ENCODE measurements around the gene A2M. TPM values are rescaled to one million over a fixed set of nuclear protein-coding genes. Genes with fewer than 3 reads are reported as not detected.

Gene A2M
- total and polyA plus RNA-seq, 2 of the 13 experiments (the other 11 are each of a cell fraction or from before 2014, with no cell fraction given), result 2,807 to 6,551 TPM

DNA sequence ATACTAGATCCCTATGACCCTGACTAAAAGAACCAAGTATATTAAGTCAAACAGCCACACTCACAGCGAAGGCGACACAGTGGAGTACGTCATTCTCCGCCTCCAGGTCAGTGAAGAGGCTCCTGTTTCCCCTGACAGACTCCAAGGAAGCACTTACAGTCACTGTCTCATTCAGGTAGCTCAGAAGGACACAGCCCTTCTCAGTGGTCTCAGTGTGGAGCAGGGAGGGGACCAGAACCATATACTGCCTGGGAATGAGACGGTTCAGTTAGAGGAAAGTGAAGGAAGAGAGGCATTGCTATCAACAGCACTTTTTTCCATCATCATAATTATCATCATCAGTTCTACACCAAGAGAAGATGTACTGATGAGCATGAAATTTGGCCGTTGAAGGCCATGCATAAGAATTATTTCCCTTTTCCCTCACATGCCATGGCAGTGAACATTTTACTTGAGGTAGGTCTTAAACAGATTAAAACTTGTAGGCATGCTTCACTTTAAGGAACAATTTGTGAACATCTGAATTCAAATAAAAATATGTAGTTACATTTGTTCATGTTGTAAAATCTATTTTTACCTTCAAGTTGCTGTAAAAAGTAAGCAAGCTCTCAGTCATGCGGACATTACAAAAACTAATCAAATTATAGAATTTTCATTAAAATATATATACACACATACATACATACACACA lies 2.3 kb downstream of the A2M start (continued):
- TF ChIP-seq, protein P1, sequence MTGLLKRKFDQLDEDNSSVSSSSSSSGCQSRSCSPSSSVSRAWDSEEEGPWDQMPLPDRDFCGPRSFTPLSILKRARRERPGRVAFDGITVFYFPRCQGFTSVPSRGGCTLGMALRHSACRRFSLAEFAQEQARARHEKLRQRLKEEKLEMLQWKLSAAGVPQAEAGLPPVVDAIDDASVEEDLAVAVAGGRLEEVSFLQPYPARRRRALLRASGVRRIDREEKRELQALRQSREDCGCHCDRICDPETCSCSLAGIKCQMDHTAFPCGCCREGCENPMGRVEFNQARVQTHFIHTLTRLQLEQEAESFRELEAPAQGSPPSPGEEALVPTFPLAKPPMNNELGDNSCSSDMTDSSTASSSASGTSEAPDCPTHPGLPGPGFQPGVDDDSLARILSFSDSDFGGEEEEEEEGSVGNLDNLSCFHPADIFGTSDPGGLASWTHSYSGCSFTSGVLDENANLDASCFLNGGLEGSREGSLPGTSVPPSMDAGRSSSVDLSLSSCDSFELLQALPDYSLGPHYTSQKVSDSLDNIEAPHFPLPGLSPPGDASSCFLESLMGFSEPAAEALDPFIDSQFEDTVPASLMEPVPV (CRISPR knock-in tag; IDR thresholded peaks at IDR 0.05), result 0 out of 2 replicates have a peak, but pooled peaks have one; percentile 35
- TF ChIP-seq CCDC6 (CRISPR knock-in tag; IDR thresholded peaks at IDR 0.05), result peak; percentile 38; the same call in 1 of the 2 replicates
- TF ChIP-seq, protein P2, sequence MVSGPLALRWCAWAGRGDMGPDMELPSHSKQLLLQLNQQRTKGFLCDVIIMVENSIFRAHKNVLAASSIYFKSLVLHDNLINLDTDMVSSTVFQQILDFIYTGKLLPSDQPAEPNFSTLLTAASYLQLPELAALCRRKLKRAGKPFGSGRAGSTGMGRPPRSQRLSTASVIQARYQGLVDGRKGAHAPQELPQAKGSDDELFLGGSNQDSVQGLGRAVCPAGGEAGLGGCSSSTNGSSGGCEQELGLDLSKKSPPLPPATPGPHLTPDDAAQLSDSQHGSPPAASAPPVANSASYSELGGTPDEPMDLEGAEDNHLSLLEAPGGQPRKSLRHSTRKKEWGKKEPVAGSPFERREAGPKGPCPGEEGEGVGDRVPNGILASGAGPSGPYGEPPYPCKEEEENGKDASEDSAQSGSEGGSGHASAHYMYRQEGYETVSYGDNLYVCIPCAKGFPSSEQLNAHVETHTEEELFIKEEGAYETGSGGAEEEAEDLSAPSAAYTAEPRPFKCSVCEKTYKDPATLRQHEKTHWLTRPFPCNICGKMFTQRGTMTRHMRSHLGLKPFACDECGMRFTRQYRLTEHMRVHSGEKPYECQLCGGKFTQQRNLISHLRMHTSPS (CRISPR knock-in tag; IDR thresholded peaks at IDR 0.05; ENCODE audit: low read depth), result no peak
- TF ChIP-seq ZFP90 (CRISPR knock-in tag; IDR thresholded peaks at IDR 0.05; ENCODE audit: borderline replicate concordance), result 0 out of 2 replicates have a peak, but pooled peaks have one; percentile 4
- peak; percentile 60 for TF ChIP-seq SSRP1 (CRISPR knock-in tag; IDR thresholded peaks at IDR 0.05)
- TF ChIP-seq, protein P3, sequence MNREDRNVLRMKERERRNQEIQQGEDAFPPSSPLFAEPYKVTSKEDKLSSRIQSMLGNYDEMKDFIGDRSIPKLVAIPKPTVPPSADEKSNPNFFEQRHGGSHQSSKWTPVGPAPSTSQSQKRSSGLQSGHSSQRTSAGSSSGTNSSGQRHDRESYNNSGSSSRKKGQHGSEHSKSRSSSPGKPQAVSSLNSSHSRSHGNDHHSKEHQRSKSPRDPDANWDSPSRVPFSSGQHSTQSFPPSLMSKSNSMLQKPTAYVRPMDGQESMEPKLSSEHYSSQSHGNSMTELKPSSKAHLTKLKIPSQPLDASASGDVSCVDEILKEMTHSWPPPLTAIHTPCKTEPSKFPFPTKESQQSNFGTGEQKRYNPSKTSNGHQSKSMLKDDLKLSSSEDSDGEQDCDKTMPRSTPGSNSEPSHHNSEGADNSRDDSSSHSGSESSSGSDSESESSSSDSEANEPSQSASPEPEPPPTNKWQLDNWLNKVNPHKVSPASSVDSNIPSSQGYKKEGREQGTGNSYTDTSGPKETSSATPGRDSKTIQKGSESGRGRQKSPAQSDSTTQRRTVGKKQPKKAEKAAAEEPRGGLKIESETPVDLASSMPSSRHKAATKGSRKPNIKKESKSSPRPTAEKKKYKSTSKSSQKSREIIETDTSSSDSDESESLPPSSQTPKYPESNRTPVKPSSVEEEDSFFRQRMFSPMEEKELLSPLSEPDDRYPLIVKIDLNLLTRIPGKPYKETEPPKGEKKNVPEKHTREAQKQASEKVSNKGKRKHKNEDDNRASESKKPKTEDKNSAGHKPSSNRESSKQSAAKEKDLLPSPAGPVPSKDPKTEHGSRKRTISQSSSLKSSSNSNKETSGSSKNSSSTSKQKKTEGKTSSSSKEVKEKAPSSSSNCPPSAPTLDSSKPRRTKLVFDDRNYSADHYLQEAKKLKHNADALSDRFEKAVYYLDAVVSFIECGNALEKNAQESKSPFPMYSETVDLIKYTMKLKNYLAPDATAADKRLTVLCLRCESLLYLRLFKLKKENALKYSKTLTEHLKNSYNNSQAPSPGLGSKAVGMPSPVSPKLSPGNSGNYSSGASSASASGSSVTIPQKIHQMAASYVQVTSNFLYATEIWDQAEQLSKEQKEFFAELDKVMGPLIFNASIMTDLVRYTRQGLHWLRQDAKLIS (CRISPR knock-in tag; IDR thresholded peaks at IDR 0.05), result peak; percentile 79
- no peak for TF ChIP-seq NFATC3 (CRISPR knock-in tag; IDR thresholded peaks at IDR 0.05)
- TF ChIP-seq, protein P4, sequence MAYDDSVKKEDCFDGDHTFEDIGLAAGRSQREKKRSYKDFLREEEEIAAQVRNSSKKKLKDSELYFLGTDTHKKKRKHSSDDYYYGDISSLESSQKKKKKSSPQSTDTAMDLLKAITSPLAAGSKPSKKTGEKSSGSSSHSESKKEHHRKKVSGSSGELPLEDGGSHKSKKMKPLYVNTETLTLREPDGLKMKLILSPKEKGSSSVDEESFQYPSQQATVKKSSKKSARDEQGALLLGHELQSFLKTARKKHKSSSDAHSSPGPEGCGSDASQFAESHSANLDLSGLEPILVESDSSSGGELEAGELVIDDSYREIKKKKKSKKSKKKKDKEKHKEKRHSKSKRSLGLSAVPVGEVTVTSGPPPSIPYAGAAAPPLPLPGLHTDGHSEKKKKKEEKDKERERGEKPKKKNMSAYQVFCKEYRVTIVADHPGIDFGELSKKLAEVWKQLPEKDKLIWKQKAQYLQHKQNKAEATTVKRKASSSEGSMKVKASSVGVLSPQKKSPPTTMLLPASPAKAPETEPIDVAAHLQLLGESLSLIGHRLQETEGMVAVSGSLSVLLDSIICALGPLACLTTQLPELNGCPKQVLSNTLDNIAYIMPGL (CRISPR knock-in tag; IDR thresholded peaks at IDR 0.05; ENCODE audit: borderline replicate concordance in 1 of 2, low read depth in 1 of 2), result no peak; a peak in 1 of 4 replicates
- TF ChIP-seq, protein P5, sequence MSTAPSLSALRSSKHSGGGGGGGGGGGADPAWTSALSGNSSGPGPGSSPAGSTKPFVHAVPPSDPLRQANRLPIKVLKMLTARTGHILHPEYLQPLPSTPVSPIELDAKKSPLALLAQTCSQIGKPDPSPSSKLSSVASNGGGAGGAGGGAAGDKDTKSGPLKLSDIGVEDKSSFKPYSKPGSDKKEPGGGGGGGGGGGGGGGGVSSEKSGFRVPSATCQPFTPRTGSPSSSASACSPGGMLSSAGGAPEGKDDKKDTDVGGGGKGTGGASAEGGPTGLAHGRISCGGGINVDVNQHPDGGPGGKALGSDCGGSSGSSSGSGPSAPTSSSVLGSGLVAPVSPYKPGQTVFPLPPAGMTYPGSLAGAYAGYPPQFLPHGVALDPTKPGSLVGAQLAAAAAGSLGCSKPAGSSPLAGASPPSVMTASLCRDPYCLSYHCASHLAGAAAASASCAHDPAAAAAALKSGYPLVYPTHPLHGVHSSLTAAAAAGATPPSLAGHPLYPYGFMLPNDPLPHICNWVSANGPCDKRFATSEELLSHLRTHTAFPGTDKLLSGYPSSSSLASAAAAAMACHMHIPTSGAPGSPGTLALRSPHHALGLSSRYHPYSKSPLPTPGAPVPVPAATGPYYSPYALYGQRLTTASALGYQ (CRISPR knock-in tag; IDR thresholded peaks at IDR 0.05), result no peak
- peak; percentile 97 for TF ChIP-seq RBM22 (optimal IDR thresholded peaks at IDR 0.05; ENCODE audit: low read length)
- no peak for TF ChIP-seq ZNF34 (CRISPR knock-in tag; IDR thresholded peaks at IDR 0.05; ENCODE audit: borderline replicate concordance)
- TF ChIP-seq MAFF (IDR thresholded peaks at IDR 0.05; ENCODE audit: low read depth, low read length), result no peak
- TF ChIP-seq ARNTL (CRISPR knock-in tag; IDR thresholded peaks at IDR 0.05), result no peak

Measured in HepG2 (cell line).